Breast epithelium (tissue), 3 donors: ENCODE measurements around the gene IFT57.

Experiments
- CTCF ChIP-seq, 3 donors: fragments of 450-650 bp; IDR thresholded peaks; one replicate each; pipeline ENCODE4 v1.5.1; 2016 to 2017; ENCODE audit warnings: antibody characterized with exemption in 3 of 3, mild to moderate bottlenecking in 3 of 3, moderate library complexity in 3 of 3
- POLR2A ChIP-seq: fragments of 450-650 bp; IDR thresholded peaks from one replicate; pipeline ENCODE4 v1.6.1; 2016; ENCODE audit warnings: antibody characterized with exemption, mild to moderate bottlenecking, moderate library complexity
- POLR2AphosphoS5 ChIP-seq, 3 donors: sonication (generic); formaldehyde crosslinking; IDR thresholded peaks; one replicate each; pipeline ENCODE4 v1.6.1; 2017; ENCODE audit warnings: antibody characterized with exemption in 3 of 3

- TF ChIP-seq CTCF (IDR thresholded peaks at IDR 0.05), result no peak
- no peak for TF ChIP-seq POLR2A
- TF ChIP-seq POLR2AphosphoS5 (IDR thresholded peaks at IDR 0.05), result no peak
Observed at GRCh38 chr3:108150200-108150599, 72.0 kb downstream of the IFT57 start.
